Measurements from ENCODE around the gene TUBB4A.
A peak's percentile ranks its signal among the peaks of the same experiment; 100 is the strongest.
"Not testable (repeated sequence)": the region's sequence is repeated elsewhere in the genome, so short reads cannot be mapped to it uniquely, and the experiment has no call there.

The TUBB4A gene

DNA sequence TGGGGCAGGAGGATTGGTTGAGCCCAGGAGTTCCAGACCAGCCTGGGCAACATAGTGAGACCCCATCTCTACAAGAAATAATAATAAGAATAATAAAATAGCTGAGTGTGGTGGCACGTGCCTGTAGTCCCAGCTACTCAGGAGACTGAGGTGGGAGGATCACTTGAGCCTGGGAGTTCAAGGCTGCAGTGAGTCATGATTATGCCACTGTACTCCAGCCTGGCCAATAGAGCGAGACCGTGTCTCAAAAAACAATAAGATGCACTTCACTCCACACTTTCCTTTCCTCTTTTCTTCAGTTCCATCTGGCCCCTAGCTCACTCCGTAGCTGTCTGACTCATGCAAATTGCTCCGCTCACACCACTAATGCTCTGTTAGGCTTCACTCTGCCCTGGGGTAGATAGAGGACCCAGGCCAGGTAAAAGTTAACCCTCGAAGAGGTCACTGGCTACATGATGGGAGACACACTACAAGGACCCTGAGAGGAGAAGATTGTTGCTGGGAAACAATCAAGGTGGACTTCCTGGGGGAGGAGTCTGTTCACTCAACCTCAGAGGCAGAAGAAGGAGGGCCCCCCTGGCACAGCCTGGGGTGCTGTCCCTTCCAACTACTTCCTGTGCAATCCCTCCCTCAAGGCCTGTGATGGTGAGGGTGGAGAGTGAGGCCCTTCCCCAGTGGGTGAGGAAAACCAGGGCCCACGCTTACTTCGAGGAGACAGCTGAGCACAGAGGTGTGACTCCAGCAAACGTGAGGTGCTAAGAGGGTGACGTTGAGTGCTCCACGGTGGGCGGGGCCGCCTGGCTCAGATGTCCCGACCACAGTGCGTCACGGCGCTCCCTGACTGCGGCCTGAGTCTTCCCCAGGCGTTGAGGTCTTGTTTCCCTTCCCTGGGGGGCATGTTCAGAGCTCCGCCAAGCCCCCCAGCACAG lies 19.9 kb upstream of the TUBB4A start:
- H3K27me3 ChIP-seq (ENCODE audit: control insufficient read depth in 1 of 2, insufficient read depth in 2 of 2, low read length in 2 of 2), result no peaks in the 10 kb centered on the region
- no peaks in the 10 kb centered on the region for H3K36me3 ChIP-seq (ENCODE audit: insufficient read depth, low read length)
- no peak overlapping the region for H3K27ac ChIP-seq (ENCODE audit: low read depth, low read length)
- H3K9me3 ChIP-seq (ENCODE audit: low read length), result no peaks in the 10 kb centered on the region
- H3K4me3 ChIP-seq (ENCODE audit: low read depth in 1 of 2, low read length in 2 of 2), result no peak overlapping the region
- H3K4me1 ChIP-seq (ENCODE audit: insufficient read depth, low read length), result peaks cover 4% of the 10 kb centered on the region
- H3K9ac ChIP-seq (ENCODE audit: low read length), result no peak overlapping the region

- peaks cover 5% of the 10 kb centered on the region for H3K4me1 ChIP-seq (ENCODE audit: insufficient read depth, low read length)
- H3K27ac ChIP-seq (ENCODE audit: low read depth, low read length), result no peak overlapping the region
- H3K9ac ChIP-seq (ENCODE audit: low read length), result no peak overlapping the region
- no peaks in the 10 kb centered on the region for H3K9me3 ChIP-seq (ENCODE audit: low read length)
- H3K27me3 ChIP-seq (ENCODE audit: control insufficient read depth in 1 of 2, insufficient read depth in 2 of 2, low read length in 2 of 2), result no peaks in the 10 kb centered on the region
- H3K36me3 ChIP-seq (ENCODE audit: insufficient read depth, low read length), result no peaks in the 10 kb centered on the region
- no peak overlapping the region for H3K4me3 ChIP-seq (ENCODE audit: low read depth in 1 of 2, low read length in 2 of 2)
Measured at GRCh38 chr19:6519289-6519688, 17.2 kb upstream of the TUBB4A start.

GRCh38 chr19:6518145-6518911 lies 16.2 kb upstream of the TUBB4A start:
- H3K36me3 ChIP-seq (ENCODE audit: insufficient read depth, low read length), result no peaks in the 10 kb centered on the region
- no peaks in the 10 kb centered on the region for H3K9me3 ChIP-seq (ENCODE audit: low read length)
- no peak overlapping the region for H3K27ac ChIP-seq (ENCODE audit: low read depth, low read length)
- H3K27me3 ChIP-seq (ENCODE audit: control insufficient read depth in 1 of 2, insufficient read depth in 2 of 2, low read length in 2 of 2), result no peaks in the 10 kb centered on the region
- H3K4me1 ChIP-seq (ENCODE audit: insufficient read depth, low read length), result peaks cover 5% of the 10 kb centered on the region
- no peak overlapping the region for H3K4me3 ChIP-seq (ENCODE audit: low read depth in 1 of 2, low read length in 2 of 2)
- no peak overlapping the region for H3K9ac ChIP-seq (ENCODE audit: low read length)

DNA sequence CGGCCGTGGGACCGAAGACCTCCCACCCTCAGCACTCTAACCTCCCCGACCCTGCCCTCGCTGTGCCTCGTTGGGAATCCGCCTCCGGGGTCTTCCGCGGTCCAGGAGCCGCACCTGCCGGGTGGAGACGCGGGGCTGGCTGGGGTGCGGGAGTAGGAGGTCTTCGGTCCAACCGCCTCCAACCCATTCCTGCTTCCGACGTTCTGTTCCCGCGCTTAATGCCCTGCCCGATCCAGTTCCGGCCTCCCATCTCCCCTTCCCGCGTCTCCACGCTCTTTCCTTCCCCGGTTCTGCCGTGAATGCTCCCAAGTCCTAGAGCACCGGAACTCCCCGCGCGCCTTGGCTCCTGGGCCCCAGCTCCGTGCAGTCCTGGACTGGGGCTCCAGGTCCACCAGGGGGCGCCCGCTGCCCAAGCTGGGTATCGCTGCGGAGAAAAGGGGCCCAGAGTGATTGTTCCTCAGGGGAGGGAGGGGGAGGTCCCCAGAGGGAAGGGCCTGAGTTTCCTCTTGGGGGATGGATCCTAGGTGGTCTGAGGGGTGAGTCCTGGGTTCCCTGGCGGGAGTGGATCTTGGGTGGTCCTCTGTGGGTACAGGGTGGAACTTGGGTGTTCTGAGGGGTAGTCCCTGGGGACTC lies 14.7 kb upstream of the TUBB4A start:
- no peaks in the 10 kb centered on the region for H3K9me3 ChIP-seq (ENCODE audit: low read length)
- H3K9ac ChIP-seq (ENCODE audit: low read length), result peak overlapping the region; percentile 25
- H3K36me3 ChIP-seq (ENCODE audit: insufficient read depth, low read length), result no peaks in the 10 kb centered on the region
- H3K27ac ChIP-seq (ENCODE audit: low read depth, low read length), result no peak overlapping the region
- peaks cover 5% of the 10 kb centered on the region for H3K4me1 ChIP-seq (ENCODE audit: insufficient read depth, low read length)
- no peaks in the 10 kb centered on the region for H3K27me3 ChIP-seq (ENCODE audit: control insufficient read depth in 1 of 2, insufficient read depth in 2 of 2, low read length in 2 of 2)
- peak overlapping the region; percentile 52 to 71 for H3K4me3 ChIP-seq (ENCODE audit: low read depth in 1 of 2, low read length in 2 of 2)

- Histone ChIP-seq H3K9me3 (ENCODE audit: low read length) (no peaks in the 10 kb centered on the region), H3K27ac (ENCODE audit: low read depth, low read length) (no peak overlapping the region), H3K4me3 (ENCODE audit: low read depth in 1 of 2, low read length in 2 of 2) (peak overlapping the region; percentile 52 to 71), H3K4me1 (ENCODE audit: insufficient read depth, low read length) (peaks cover 5% of the 10 kb centered on the region), H3K27me3 (ENCODE audit: control insufficient read depth in 1 of 2, insufficient read depth in 2 of 2, low read length in 2 of 2) (no peaks in the 10 kb centered on the region), H3K36me3 (ENCODE audit: insufficient read depth, low read length) (no peaks in the 10 kb centered on the region), H3K9ac (ENCODE audit: low read length) (no peak overlapping the region)
Measured at GRCh38 chr19:6516018-6516658, 14.0 kb upstream of the TUBB4A start.

DNA sequence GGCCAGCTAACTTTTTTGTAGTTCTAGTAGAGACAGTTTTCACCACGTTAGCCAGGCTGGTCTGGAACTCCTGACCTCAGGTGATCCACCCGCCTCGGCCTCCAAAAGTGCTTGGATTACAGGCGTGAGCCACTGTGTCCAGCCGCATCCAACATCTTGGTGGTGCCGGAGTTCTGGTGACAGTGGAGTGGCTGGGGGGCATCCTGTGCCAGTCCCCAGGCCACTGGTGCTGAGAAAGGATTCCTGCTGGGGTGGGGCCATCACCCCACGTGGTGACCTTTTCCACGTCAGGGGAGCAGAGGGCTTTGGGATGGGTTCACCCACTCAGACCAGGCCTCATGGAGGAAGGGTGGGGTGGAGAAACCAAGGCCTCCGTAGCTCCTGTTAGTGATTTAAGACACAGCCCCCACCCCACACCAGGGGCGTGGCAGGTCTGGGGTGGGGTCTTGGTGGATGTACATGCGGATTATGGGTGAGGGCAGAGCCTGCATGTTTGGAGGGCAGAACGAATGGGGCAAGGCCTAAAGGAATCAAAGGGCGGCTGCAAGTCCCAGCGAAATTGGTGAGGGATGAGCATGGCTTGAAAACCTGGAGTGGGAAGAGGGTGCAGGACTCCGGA lies 12.9 kb upstream of the TUBB4A start:
- Histone ChIP-seq H3K9ac (ENCODE audit: low read length) (no peak overlapping the region), H3K27ac (ENCODE audit: low read depth, low read length) (no peak overlapping the region), H3K27me3 (ENCODE audit: control insufficient read depth in 1 of 2, insufficient read depth in 2 of 2, low read length in 2 of 2) (no peaks in the 10 kb centered on the region), H3K4me3 (ENCODE audit: low read depth in 1 of 2, low read length in 2 of 2) (no peak overlapping the region), H3K36me3 (ENCODE audit: insufficient read depth, low read length) (no peaks in the 10 kb centered on the region), H3K9me3 (ENCODE audit: low read length) (no peaks in the 10 kb centered on the region), H3K4me1 (ENCODE audit: insufficient read depth, low read length) (peaks cover 5% of the 10 kb centered on the region)

DNA sequence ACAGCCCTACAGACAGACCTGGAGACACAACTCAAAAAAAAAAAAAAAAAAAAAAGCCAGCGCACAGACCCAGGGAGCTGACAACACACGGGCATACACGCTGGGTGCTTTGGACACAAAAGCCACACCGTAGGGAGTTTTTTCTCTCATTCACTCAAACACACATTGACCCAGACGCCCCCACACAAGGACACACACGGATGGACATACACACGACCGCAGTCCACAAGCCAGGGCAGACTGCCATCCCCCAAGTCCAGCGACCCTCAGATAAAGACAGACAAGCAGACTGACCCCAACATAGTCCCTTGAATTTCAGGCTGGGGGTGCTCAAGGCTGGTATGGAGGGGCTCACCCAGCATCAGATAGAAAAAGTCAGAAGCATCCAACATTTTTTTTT lies 12.0 kb upstream of the TUBB4A start:
- no peak overlapping the region for H3K9ac ChIP-seq (ENCODE audit: low read length)
- no peaks in the 10 kb centered on the region for H3K9me3 ChIP-seq (ENCODE audit: low read length)
- no peak overlapping the region for H3K27ac ChIP-seq (ENCODE audit: low read depth, low read length)
- H3K4me1 ChIP-seq (ENCODE audit: insufficient read depth, low read length), result peaks cover 5% of the 10 kb centered on the region
- H3K27me3 ChIP-seq (ENCODE audit: control insufficient read depth in 1 of 2, insufficient read depth in 2 of 2, low read length in 2 of 2), result no peaks in the 10 kb centered on the region
- no peaks in the 10 kb centered on the region for H3K36me3 ChIP-seq (ENCODE audit: insufficient read depth, low read length)
- H3K4me3 ChIP-seq (ENCODE audit: low read depth in 1 of 2, low read length in 2 of 2), result no peak overlapping the region

GRCh38 chr19:6510618-6511017 lies 8.5 kb upstream of the TUBB4A start:
- Histone ChIP-seq H3K9ac (ENCODE audit: low read length) (no peak overlapping the region), H3K9me3 (ENCODE audit: low read length) (no peaks in the 10 kb centered on the region), H3K27me3 (ENCODE audit: control insufficient read depth in 1 of 2, insufficient read depth in 2 of 2, low read length in 2 of 2) (no peaks in the 10 kb centered on the region), H3K36me3 (ENCODE audit: insufficient read depth, low read length) (no peaks in the 10 kb centered on the region), H3K27ac (ENCODE audit: low read depth, low read length) (no peak overlapping the region), H3K4me3 (ENCODE audit: low read depth in 1 of 2, low read length in 2 of 2) (no peak overlapping the region), H3K4me1 (ENCODE audit: insufficient read depth, low read length) (no peaks in the 10 kb centered on the region)

GRCh38 chr19:6509118-6509971 lies 7.2 kb upstream of the TUBB4A start:
- no peak overlapping the region for H3K4me3 ChIP-seq (ENCODE audit: low read depth in 1 of 2, low read length in 2 of 2)
- H3K27ac ChIP-seq (ENCODE audit: low read depth, low read length), result no peak overlapping the region
- no peaks in the 10 kb centered on the region for H3K36me3 ChIP-seq (ENCODE audit: insufficient read depth, low read length)
- no peak overlapping the region for H3K9ac ChIP-seq (ENCODE audit: low read length)
- H3K4me1 ChIP-seq (ENCODE audit: insufficient read depth, low read length), result no peaks in the 10 kb centered on the region
- H3K27me3 ChIP-seq (ENCODE audit: control insufficient read depth in 1 of 2, insufficient read depth in 2 of 2, low read length in 2 of 2), result no peaks in the 10 kb centered on the region
- H3K9me3 ChIP-seq (ENCODE audit: low read length), result no peaks in the 10 kb centered on the region

DNA sequence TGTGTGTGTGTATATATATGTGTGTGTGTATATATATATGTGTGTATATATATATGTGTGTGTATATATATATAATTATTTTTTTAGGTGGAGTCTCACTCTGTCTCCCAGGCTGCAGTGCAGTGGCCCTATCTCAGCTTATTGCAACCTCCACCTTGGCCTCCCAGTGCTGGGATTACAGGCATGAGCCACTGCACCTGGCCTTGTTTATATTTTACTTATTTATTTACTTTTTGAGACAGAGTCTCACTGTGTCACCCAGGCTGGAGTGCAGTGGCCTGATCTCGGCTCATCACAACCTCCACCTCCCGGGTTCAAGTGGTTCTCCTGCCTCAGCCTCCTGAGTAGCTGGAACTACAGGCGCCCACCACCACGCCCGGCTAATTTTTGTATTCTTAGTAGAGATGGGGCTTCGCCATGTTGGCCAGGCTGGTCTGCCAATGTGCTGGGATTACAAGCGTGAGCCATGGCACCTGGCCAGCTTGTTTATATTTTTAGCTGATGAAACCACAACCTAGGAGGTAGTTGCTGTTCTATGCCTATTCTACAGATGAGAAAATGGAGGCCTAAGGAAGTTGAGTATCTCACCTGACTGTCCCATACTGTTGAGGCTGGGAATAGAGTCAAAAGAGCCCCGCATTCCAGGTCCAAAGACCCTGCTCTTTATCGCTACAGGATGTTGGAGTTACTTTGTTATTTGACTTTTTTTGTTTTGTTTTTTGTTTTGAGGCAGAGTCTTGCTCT lies 6.1 kb upstream of the TUBB4A start:
- H3K27me3 ChIP-seq (ENCODE audit: control insufficient read depth in 1 of 2, insufficient read depth in 2 of 2, low read length in 2 of 2); H3K9me3 ChIP-seq (ENCODE audit: low read length); H3K9ac ChIP-seq (ENCODE audit: low read length); H3K4me3 ChIP-seq (ENCODE audit: low read depth in 1 of 2, low read length in 2 of 2); H3K36me3 ChIP-seq (ENCODE audit: insufficient read depth, low read length); H3K27ac ChIP-seq (ENCODE audit: low read depth, low read length); H3K4me1 ChIP-seq (ENCODE audit: insufficient read depth, low read length): not testable (repeated sequence)
